HUES48 (cell line): ENCODE data around the gene DCPS.

ENCODE experiments used
- H3K27ac ChIP-seq: one replicate; pipeline ENCODE4 v1.7.0; 2013; ENCODE audit warnings: low read depth, low read length, inconsistent platforms
- H3K27me3 ChIP-seq: 2 replicates; pipeline ENCODE4 v1.6.1; 2013; ENCODE audit warnings: mild to moderate bottlenecking, low read length; ENCODE audit not compliant: control insufficient read depth, insufficient read depth
- H3K36me3 ChIP-seq: 2 replicates; pipeline ENCODE4 v1.6.1; 2013; ENCODE audit warnings: low read length; ENCODE audit not compliant: control insufficient read depth, insufficient read depth
- H3K4me1 ChIP-seq: 2 replicates; pipeline ENCODE4 v1.6.1; 2013; ENCODE audit warnings: mild to moderate bottlenecking, low read length; ENCODE audit not compliant: control insufficient read depth, insufficient read depth
- H3K4me3 ChIP-seq: 2 replicates; pipeline ENCODE4 v1.5.1; 2013; ENCODE audit warnings: mild to moderate bottlenecking, low read depth, low read length
- H3K9ac ChIP-seq: 2 replicates; pipeline ENCODE4 v1.6.1; 2013; ENCODE audit warnings: mild to moderate bottlenecking, low read depth, low read length, moderate library complexity
- H3K9me3 ChIP-seq: 2 replicates; pipeline ENCODE4 v1.6.1; 2013; ENCODE audit warnings: low read length; ENCODE audit not compliant: control insufficient read depth, insufficient read depth

Gene DCPS

DNA sequence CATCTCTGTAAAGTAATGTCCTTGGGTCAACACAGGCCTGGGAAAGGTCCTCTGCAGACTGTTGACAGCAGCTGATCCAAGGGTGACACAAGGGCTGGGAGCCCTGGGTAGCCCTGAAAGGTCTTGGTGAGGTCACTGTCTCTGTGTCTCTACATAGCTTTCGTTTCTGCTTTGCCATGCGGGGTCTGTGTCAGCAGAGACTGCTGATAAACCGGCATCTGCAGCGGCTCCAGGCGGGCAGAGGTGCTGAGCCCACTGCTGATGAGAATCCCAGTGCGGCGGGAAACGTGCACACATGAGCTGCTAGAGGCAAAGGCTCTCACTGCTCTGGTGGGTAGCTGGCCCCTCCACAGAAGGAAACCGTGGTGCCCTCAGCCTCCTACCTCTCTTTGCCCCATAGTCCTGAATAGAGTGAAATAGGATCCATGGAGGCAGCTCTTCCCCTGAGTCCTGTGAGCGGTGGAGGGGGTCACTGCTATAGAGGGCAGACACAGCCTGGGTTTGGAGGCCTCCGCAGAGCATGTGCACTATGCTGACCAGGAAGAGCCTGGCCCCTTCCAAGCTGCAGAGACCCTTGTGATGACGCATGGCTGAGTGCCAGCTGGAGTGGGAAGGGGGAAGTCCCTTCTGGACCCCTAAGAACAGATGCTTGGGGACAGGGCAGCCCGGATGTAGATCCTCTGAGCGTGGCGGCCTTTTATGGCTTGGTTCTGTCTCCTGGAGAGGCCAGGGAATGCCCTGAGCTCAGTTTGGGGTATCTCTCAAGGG, 33.8 kb downstream of the DCPS start:
- H3K27ac ChIP-seq, result no peak overlapping the region
- H3K36me3 ChIP-seq, result peaks cover 53% of the 10 kb centered on the region
- no peaks in the 10 kb centered on the region for H3K9me3 ChIP-seq
- peaks cover 4% of the 10 kb centered on the region; the same call in 1 of the 2 replicates for H3K4me1 ChIP-seq
- H3K9ac ChIP-seq, result no peak overlapping the region
- H3K4me3 ChIP-seq, result no peak overlapping the region
- no peaks in the 10 kb centered on the region for H3K27me3 ChIP-seq

DNA sequence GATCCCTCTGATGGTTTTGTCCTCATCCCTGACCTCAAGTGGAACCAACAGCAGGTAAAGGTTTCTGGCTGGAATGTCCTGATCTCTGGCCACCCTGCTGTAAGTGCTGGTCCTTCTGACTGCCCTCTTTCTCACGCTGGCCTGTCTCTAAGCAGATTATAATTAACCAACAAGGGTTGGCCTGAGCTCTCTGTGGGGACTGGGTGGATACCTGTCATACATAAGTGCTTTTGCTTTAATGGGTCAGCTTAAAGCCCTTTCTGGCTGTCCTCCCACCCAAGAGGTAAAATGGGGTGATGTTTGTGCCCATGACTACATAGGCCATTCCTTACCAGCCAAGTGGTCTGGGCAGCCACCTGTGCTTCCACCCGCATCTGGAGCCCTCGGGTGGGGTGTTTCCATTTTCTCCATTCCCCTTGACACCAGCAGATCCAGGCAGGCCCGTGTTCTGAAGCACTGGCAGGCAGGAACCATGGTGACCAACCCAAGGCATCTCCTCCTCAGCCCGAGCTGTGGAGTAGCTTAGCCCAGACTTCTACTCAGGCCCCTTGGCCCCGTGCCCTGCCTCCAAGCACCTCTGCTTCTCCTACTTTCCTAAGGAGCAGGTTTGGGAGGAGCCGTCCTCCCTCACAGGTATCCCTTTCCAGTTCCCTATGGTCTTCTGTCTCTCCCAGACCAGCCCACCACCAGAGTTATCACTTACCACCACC, 34.6 kb downstream of the DCPS start:
- Histone ChIP-seq H3K9me3 (no peaks in the 10 kb centered on the region), H3K4me1 (peaks cover 4% of the 10 kb centered on the region; the same call in 1 of the 2 replicates), H3K36me3 (peaks cover 54% of the 10 kb centered on the region), H3K9ac (no peak overlapping the region), H3K4me3 (no peak overlapping the region), H3K27me3 (no peaks in the 10 kb centered on the region), H3K27ac (no peak overlapping the region)

DNA sequence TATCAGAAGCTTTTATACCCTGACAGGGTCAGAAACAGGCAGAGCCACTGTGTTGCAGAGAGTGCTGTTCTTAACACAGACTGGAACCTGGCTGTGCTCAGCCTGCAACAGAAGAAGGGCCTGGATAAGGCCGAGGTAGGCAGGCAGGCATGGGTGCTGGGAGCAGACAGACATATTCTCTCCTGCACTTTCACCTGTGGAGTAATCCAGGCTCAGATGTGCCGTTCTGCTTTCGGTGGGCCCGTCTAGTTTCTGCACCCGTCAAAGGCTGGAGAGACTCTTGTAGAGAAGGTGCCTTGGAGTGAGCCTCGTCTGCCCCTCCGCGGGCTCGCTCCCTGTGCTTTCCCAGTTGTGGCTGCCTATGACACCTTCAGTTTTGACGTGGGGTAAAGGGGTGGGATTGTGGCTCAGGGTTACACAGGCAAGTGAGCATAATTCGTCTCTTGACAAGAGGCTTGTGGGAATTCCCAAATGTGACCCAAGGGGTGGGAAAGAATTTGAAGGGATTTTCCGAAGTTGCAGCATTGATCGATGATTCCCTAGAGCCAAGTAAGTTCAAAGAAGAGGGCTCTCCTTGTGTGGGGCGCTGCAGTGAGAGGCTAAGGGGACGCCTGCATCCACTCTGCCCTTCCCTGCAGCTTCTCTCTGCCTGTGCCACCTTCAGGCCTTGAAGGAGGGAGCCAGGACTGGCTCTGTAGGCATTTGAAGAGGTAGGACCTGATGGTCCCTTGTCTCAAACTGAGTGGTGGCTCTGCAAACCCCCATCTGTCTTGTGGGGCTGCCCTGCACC, 35.4 kb downstream of the DCPS start:
- Histone ChIP-seq H3K9ac (no peak overlapping the region), H3K27ac (no peak overlapping the region), H3K4me3 (no peak overlapping the region), H3K27me3 (no peaks in the 10 kb centered on the region), H3K9me3 (no peaks in the 10 kb centered on the region), H3K4me1 (peaks cover 4% of the 10 kb centered on the region; the same call in 1 of the 2 replicates), H3K36me3 (peaks cover 56% of the 10 kb centered on the region)

DNA sequence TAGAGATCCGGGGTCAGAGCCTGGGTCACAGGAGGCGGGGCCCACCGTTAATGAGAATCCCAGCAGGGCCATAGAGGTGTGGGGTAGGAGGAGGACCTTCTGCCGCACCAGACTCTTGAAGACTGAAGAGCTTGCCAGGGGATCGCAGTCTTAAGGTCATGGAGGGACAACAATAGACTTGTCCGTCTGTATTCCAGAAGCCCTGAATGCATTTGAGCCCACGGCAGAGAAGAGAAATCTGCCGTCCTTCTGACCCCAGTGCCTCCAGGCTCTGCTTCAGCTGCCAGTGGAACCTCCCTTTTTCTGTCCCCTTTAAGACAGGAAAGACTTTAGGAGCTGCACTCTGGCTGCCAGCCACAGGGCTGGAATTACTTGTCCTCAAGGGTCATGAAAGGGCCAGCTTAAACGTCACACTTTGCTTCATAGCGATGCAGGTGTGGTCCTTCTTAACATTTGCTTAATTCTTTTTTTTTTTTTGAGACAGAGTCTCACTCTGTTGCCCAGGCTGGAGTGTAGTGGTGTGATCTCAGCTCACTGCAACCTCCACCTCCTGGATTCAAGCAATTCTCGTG, 36.1 kb downstream of the DCPS start:
- H3K4me1 ChIP-seq, result peaks cover 8% of the 10 kb centered on the region; the same call in 1 of the 2 replicates
- no peak overlapping the region for H3K27ac ChIP-seq
- no peaks in the 10 kb centered on the region for H3K9me3 ChIP-seq
- no peak overlapping the region for H3K9ac ChIP-seq
- no peaks in the 10 kb centered on the region for H3K27me3 ChIP-seq
- no peak overlapping the region for H3K4me3 ChIP-seq
- H3K36me3 ChIP-seq, result peaks cover 56% of the 10 kb centered on the region

DNA sequence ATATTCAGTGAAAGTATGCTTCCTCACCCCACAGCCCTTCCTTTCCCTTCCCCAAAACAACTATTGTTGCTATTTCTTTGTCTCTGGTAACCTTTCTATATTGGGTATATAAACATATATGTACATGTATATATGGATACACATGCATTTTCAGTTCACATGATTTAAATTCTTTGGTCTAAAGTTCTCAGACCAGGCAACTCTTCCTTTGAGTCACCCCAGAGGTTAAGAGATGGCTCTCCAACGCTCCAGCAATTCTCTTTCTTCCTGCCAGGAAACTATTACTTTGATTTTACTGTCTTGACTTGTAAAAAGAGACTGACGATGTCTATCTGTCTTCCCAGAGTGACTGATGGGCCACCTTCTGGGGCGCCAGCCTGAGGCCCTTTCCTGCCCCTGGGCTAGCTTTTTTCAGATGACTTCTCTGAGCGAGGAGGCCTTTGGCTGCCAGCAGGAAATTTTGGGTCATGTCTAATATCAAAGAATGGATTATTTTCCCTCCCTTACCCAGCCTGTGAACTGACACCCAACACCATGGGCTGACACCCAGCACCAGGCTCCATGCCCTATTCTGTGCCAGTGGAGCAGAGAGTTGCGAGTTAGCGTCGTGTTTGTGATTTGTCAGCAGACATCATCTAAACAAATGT, 37.2 kb downstream of the DCPS start:
- Histone ChIP-seq H3K4me1 (peaks cover 11% of the 10 kb centered on the region), H3K9me3 (no peaks in the 10 kb centered on the region), H3K36me3 (peaks cover 56% of the 10 kb centered on the region), H3K9ac (no peak overlapping the region), H3K27me3 (no peaks in the 10 kb centered on the region), H3K27ac (no peak overlapping the region), H3K4me3 (no peak overlapping the region)

DNA sequence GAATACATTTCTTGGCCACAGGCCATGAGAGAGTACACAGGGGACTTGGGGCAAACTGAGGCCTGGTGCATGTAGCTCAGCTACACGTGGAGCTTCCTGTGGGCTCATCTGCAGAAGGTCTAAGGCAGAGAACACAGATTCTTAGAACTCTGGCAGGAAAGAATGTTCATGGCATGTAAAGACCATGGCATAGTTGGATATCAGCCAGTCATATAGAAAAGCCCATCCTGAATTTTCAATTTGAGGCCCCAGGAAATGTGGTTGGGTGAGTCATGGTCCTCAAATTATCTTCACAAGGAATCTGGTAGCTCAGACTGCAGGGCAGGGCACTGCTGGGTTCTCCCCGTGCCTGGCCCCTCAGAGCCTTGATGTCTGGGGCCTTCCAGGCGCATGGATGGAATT, 37.9 kb downstream of the DCPS start:
- Histone ChIP-seq H3K27ac (no peak overlapping the region), H3K27me3 (no peaks in the 10 kb centered on the region)

DNA sequence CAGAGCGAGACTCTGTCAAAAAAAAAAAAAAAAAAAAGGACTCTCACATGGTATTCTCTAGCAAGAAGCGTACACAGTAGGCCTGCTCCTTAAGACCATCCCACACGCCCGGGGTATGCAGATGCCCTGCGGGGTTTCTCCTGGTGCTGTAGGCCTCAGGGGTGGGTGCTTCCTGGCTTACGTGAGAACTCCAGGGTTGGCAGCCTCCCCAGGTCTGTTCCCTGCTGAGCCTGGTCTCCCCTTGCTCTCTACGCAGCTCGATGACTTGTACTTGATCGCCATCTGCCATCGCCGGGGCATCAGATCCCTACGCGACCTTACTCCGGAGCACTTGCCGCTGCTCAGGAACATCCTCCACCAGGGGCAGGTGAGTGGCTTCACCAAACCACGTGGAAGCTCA, 39.2 kb downstream of the DCPS start:
- Histone ChIP-seq H3K9ac (no peak overlapping the region), H3K27ac (no peak overlapping the region)

More for the DNA sequence above, 37.9 kb downstream of the DCPS start:
- H3K36me3 ChIP-seq, result peaks cover 56% of the 10 kb centered on the region
- no peak overlapping the region for H3K9ac ChIP-seq
- no peak overlapping the region for H3K4me3 ChIP-seq
- H3K4me1 ChIP-seq, result peaks cover 14% of the 10 kb centered on the region
- H3K9me3 ChIP-seq, result no peaks in the 10 kb centered on the region

DNA sequence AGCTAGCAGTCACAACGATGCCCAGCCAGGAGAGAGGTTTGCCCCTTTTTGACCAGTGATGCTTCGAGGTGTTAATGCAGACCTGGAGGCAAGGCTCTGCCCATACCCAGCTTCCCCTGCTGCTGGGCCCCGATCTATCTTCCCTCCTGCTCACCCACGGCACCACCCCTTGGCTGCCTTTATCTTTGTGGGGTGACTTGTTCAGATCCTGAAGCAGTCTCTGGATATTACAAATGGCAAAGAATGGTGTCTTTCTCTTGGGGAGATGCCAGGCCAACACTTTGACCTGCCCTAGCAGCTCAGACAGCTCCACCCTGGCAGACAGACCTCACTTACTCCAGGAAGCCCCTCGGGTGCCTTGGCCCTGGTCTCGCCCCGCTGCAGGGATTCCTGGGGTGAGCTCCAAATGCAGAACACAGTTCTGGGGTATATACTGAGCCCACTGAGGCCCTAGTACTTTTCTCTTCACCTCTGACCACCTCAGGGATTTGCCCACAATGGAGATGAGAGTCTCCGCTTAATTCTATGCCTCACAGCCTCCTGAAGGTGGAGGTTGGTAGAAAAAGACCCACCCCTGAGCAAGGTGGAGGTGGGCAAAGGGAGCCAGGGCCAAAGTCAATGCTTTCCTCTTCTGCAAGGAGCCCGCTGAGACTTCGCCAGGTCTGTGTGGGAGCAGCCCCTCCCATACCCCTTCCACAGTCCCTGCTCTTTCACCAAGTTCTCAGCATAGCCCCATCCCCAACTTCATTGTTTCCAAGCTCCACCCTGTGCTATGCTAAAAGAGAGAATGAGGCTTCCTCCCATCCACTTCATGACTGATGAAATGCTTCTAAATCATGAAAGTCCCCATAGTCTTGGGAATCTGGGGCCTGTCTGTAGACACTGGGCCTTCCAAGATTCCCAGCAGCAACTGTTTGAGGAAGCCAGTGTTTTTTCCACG, 40.6 kb downstream of the DCPS start:
- no peak overlapping the region for H3K27ac ChIP-seq
- H3K27me3 ChIP-seq, result no peaks in the 10 kb centered on the region
- H3K4me3 ChIP-seq, result no peak overlapping the region
- H3K9me3 ChIP-seq, result no peaks in the 10 kb centered on the region
- peaks cover 42% of the 10 kb centered on the region for H3K36me3 ChIP-seq
- no peak overlapping the region for H3K9ac ChIP-seq
- H3K4me1 ChIP-seq, result peaks cover 15% of the 10 kb centered on the region

More for the DNA sequence above, 39.2 kb downstream of the DCPS start:
- peaks cover 15% of the 10 kb centered on the region for H3K4me1 ChIP-seq
- H3K27me3 ChIP-seq, result no peaks in the 10 kb centered on the region
- no peaks in the 10 kb centered on the region for H3K9me3 ChIP-seq
- no peak overlapping the region for H3K4me3 ChIP-seq
- peaks cover 55% of the 10 kb centered on the region for H3K36me3 ChIP-seq

DNA sequence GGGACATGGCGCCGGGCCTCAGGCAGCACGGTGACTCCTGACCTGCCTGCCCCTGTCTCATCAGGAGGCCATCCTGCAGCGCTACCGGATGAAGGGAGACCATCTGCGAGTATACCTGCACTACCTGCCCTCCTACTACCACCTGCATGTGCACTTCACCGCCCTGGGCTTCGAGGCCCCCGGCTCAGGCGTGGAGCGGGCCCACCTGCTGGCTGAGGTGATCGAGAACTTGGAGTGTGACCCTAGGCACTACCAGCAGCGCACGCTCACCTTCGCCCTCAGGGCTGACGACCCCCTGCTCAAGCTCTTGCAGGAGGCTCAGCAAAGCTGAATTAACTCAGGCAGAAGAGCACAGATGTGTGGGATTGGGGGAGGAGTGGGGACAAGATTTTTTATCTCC, 41.4 kb downstream of the DCPS start:
- Histone ChIP-seq H3K27me3 (no peaks in the 10 kb centered on the region), H3K9ac (no peak overlapping the region), H3K4me1 (peaks cover 18% of the 10 kb centered on the region), H3K36me3 (peaks cover 33% of the 10 kb centered on the region), H3K4me3 (no peak overlapping the region), H3K27ac (no peak overlapping the region), H3K9me3 (no peaks in the 10 kb centered on the region)
